ENCODE results near the gene CACNA1G. TPM values are rescaled to one million over a fixed set of nuclear protein-coding genes. Genes with fewer than 3 reads are reported as not detected.

Gene CACNA1G
- total and polyA plus RNA-seq, 2 donors (not counting 3 experiments of a cell fraction or from before 2014, with no cell fraction given), result not detected

GRCh38 chr17:50566886-50567285, 6.4 kb downstream of the CACNA1G start:
- no peak overlapping the region for H3K4me2 ChIP-seq (ENCODE audit: insufficient read depth, low read length)
- no peak for TF ChIP-seq FOS (IDR thresholded peaks at IDR 0.05; ENCODE audit: borderline replicate concordance, insufficient read depth, low read length)
- peaks cover 35 to 36% of the 10 kb centered on the region in 2 experiments for H3K27me3 ChIP-seq (ENCODE audit: control insufficient read depth in 2 of 2, insufficient read depth in 2 of 2, low read length in 2 of 2)
- H3K4me1 ChIP-seq (ENCODE audit: control insufficient read depth, extremely low read depth, insufficient read depth, low read length), result no peaks in the 10 kb centered on the region
- H3K27ac ChIP-seq (ENCODE audit: insufficient read depth, low read depth, low read length), result no peak overlapping the region
- intact Hi-C loops (cut with micrococcal nuclease) (no loop called here), dilution Hi-C loops (cut with MboI; ENCODE audit: extremely low pct_ligation_motif_present, low sequenced_read_pairs) (no loop called here)
- FAIRE-seq, result no peak
- H3K9me1 ChIP-seq (replicated peaks; ENCODE audit: control insufficient read depth, extremely low read depth, insufficient read depth, low read length), result no peaks in the 10 kb centered on the region
- ChIA-PET CTCF (interaction anchor here (1.4 kb wide), 1 partner anchor 59 kb away, joined by 4 read pairs; no protein-coding TSS in a partner anchor), POLR2A (no interaction called here)
- no peak overlapping the region for H3K4me3 ChIP-seq (replicated peaks in 1 of 3; ENCODE audit: insufficient read depth in 1 of 3, low read depth in 1 of 3, low read length in 3 of 3)
- H3K36me3 ChIP-seq (ENCODE audit: control insufficient read depth in 2 of 2, extremely low read depth in 1 of 2, insufficient read depth in 2 of 2, low read length in 2 of 2), result no peaks in the 10 kb centered on the region
- no peaks in the 10 kb centered on the region for H4K20me1 ChIP-seq (replicated peaks; ENCODE audit: control insufficient read depth, extremely low read depth, insufficient read depth, low read length)
- no peak overlapping the region for H3K9ac ChIP-seq (replicated peaks; ENCODE audit: extremely low read depth, insufficient read depth, low read length)
- H3K9me3 ChIP-seq (replicated peaks; ENCODE audit: control insufficient read depth, insufficient read depth, low read length), result no peaks in the 10 kb centered on the region
- H3K79me2 ChIP-seq (ENCODE audit: control insufficient read depth, insufficient read depth, low read length), result no peaks in the 10 kb centered on the region
- BruUV-seq (replicated peaks), result no TSS peak
- no peak for DNase-seq (ENCODE audit: low read depth, low spot score)
- H2AFZ ChIP-seq (ENCODE audit: low read depth, low read length), result no peak overlapping the region

- Histone ChIP-seq H3K36me3 (ENCODE audit: control insufficient read depth in 2 of 2, extremely low read depth in 1 of 2, insufficient read depth in 2 of 2, low read length in 2 of 2) (no peaks in the 10 kb centered on the region), H3K4me3 (replicated peaks in 1 of 3; ENCODE audit: insufficient read depth in 1 of 3, low read depth in 1 of 3, low read length in 3 of 3) (no peak overlapping the region), H3K4me1 (ENCODE audit: control insufficient read depth, extremely low read depth, insufficient read depth, low read length) (no peaks in the 10 kb centered on the region), H3K27me3 (ENCODE audit: control insufficient read depth in 2 of 2, insufficient read depth in 2 of 2, low read length in 2 of 2) (peaks cover 19% of the 10 kb centered on the region in 2 experiments), H3K9me1 (replicated peaks; ENCODE audit: control insufficient read depth, extremely low read depth, insufficient read depth, low read length) (no peaks in the 10 kb centered on the region), H4K20me1 (replicated peaks; ENCODE audit: control insufficient read depth, extremely low read depth, insufficient read depth, low read length) (no peaks in the 10 kb centered on the region), H2AFZ (ENCODE audit: low read depth, low read length) (no peak overlapping the region), H3K9me3 (replicated peaks; ENCODE audit: control insufficient read depth, insufficient read depth, low read length) (no peaks in the 10 kb centered on the region), H3K27ac (ENCODE audit: insufficient read depth, low read depth, low read length) (no peak overlapping the region), H3K9ac (replicated peaks; ENCODE audit: extremely low read depth, insufficient read depth, low read length) (no peak overlapping the region), H3K4me2 (ENCODE audit: insufficient read depth, low read length) (no peak overlapping the region), H3K79me2 (ENCODE audit: control insufficient read depth, insufficient read depth, low read length) (no peaks in the 10 kb centered on the region)
- FAIRE-seq (no peak), DNase-seq (ENCODE audit: low read depth, low spot score) (no peak)
- ChIA-PET POLR2A (no interaction called here), CTCF (interaction anchor here (0.9 kb wide), 2 partner anchors 9 to 21 kb away, joined by 3 to 5 read pairs; no protein-coding TSS in a partner anchor)
- intact Hi-C loops (cut with micrococcal nuclease), result no loop called here
- BruUV-seq (replicated peaks), result no TSS peak
- TF ChIP-seq CTCF (IDR thresholded peaks at IDR 0.05; ENCODE audit: extremely low read depth in 1 of 2, insufficient read depth in 1 of 2, low read depth in 1 of 2, low read length in 2 of 2), result no peak
- no peak for TF ChIP-seq JUN (IDR thresholded peaks at IDR 0.05; ENCODE audit: borderline replicate concordance, insufficient read depth, insufficient read length, low read depth)
- no peak for TF ChIP-seq FOS (IDR thresholded peaks at IDR 0.05; ENCODE audit: borderline replicate concordance, insufficient read depth, low read length)
- TF ChIP-seq POLR2A (IDR thresholded peaks at IDR 0.05; ENCODE audit: low read depth, low read length), result no peak
- TF ChIP-seq MAX (IDR thresholded peaks at IDR 0.05; ENCODE audit: insufficient read depth, insufficient read length), result no peak
- TF ChIP-seq EZH2 (IDR thresholded peaks at IDR 0.05; ENCODE audit: borderline replicate concordance, low read depth, low read length, severe bottlenecking), result no peak
- no peak for TF ChIP-seq GATA2 (IDR thresholded peaks at IDR 0.05; ENCODE audit: insufficient read depth, insufficient read length, low read depth, low read length)
- no peak for TF ChIP-seq MYC (IDR thresholded peaks at IDR 0.05; ENCODE audit: low read depth, low read length)
- no peak for TF ChIP-seq POLR2AphosphoS5 (IDR thresholded peaks at IDR 0.05; ENCODE audit: insufficient read depth, low read depth, low read length)
- dilution Hi-C loops (cut with MboI; ENCODE audit: extremely low pct_ligation_motif_present, low sequenced_read_pairs), result no loop called here
Observed at GRCh38 chr17:50568659-50569058, 8.1 kb downstream of the CACNA1G start.

All from endothelial cell of umbilical vein (primary cell).